Loucy (cell line): Measurements from ENCODE around the gene MMEL1.

Source experiments
- H2AFZ ChIP-seq: fragments of 200-600 bp; sonication (generic); 2 replicates; pipeline ENCODE4 v1.6.0; 2016; ENCODE audit warnings: antibody characterized with exemption, mild to moderate bottlenecking, low read length, moderate library complexity
- H3F3A ChIP-seq: fragments of 200-600 bp; 2 replicates; pipeline ENCODE4 v1.6.0; 2016; ENCODE audit warnings: antibody characterized with exemption, low read depth, mild to moderate bottlenecking
- H3K27me3 ChIP-seq: fragments of 200-600 bp; sonication (generic); 2 replicates; pipeline ENCODE4 v1.6.1; 2014; ENCODE audit warnings: low read length, mild to moderate bottlenecking; ENCODE audit not compliant: insufficient read depth, poor library complexity, severe bottlenecking
- H3K36me3 ChIP-seq: fragments of 200-600 bp; sonication (generic); 2 replicates; pipeline ENCODE4 v1.6.1; 2016; ENCODE audit warnings: low read length; ENCODE audit not compliant: insufficient read depth
- H3K4me1 ChIP-seq: fragments of 200-600 bp; sonication (generic); 2 replicates; pipeline ENCODE4 v1.5.1; 2014; ENCODE audit warnings: low read length, mild to moderate bottlenecking; ENCODE audit not compliant: insufficient read depth, poor library complexity, severe bottlenecking
- H3K4me2 ChIP-seq: fragments of 200-600 bp; sonication (generic); 2 replicates; pipeline ENCODE4 v1.6.0; 2014; ENCODE audit warnings: antibody characterized with exemption, low read length, low read depth, mild to moderate bottlenecking; ENCODE audit not compliant: poor library complexity, severe bottlenecking
- H3K4me3 ChIP-seq: fragments of 200-600 bp; sonication (generic); 2 replicates; pipeline ENCODE4 v1.5.1; 2014; ENCODE audit warnings: low read length, mild to moderate bottlenecking, mixed read lengths; ENCODE audit not compliant: poor library complexity, severe bottlenecking
- H3K79me2 ChIP-seq: fragments of 200-600 bp; sonication (generic); 2 replicates; pipeline ENCODE4 v1.6.1; 2014; ENCODE audit warnings: low read length; ENCODE audit not compliant: insufficient read depth
- H3K9ac ChIP-seq: fragments of 200-600 bp; sonication (generic); 2 replicates; pipeline ENCODE4 v1.6.0; 2014; ENCODE audit warnings: mild to moderate bottlenecking, low read depth, low read length, moderate library complexity; ENCODE audit not compliant: poor library complexity, severe bottlenecking
- H3K9me2 ChIP-seq: fragments of 200-600 bp; sonication (generic); replicated peaks from 2 replicates; pipeline ENCODE4 v1.6.1; 2016; ENCODE audit warnings: low read depth, low read length, mixed read lengths
- H3K9me3 ChIP-seq: fragments of 200-600 bp; sonication (generic); 2 replicates; pipeline ENCODE4 v1.6.1; 2014; ENCODE audit warnings: mild to moderate bottlenecking, antibody characterized with exemption, low read length, low read depth; ENCODE audit not compliant: insufficient read depth
- H4K20me1 ChIP-seq: fragments of 200-600 bp; sonication (generic); 2 replicates; pipeline ENCODE4 v1.6.0; 2014; ENCODE audit warnings: antibody characterized with exemption, low read length, mild to moderate bottlenecking; ENCODE audit not compliant: insufficient read depth, poor library complexity, severe bottlenecking
- EZH2phosphoT487 ChIP-seq: fragments of 200-600 bp; IDR thresholded peaks from 2 replicates; pipeline ENCODE4 v1.6.1; 2018; ENCODE audit warnings: antibody characterized with exemption, mild to moderate bottlenecking, moderate library complexity, borderline replicate concordance
- TF ChIP-seq, protein P1 (sequence below): fragments of 200-600 bp; sonication (generic); conservative IDR thresholded peaks from 2 replicates; pipeline ENCODE4 v1.5.1; 2014; ENCODE audit warnings: mild to moderate bottlenecking, antibody characterized with exemption, low read length

MMEL1 gene

DNA sequence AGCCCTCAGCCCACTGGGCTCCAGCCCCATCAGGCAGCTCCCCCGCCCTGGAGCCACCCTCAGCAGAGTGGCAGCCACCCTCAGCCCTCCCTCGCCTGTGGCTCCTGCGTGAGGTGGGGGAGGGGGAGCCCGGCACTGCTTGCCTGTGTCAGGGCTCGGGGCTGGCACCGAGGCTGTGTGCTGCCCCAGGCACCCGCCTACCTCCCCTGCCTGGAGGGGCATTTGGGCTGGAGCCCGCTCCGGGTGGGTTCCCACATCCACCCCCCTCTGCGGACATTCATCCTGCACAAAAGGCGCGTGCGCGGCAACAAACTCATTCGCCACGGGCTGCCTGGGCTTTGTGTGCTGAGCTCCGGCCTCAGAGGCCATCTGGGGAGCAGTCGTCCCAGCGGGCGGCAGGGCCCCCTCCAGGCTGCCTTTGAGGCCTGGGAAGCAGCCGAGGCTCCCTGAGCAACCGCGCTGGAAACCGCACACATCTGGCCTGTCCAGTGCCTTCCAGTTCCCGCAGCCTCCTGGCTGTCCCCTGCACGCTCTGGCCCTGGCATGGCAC lies 89.2 kb downstream of the MMEL1 start:
- no peaks in the 10 kb centered on the region for H3K36me3 ChIP-seq
- no peaks in the 10 kb centered on the region for H3F3A ChIP-seq
- peaks cover 8% of the 10 kb centered on the region; the same call in 1 of the 2 replicates for H3K79me2 ChIP-seq
- no peak overlapping the region for H3K9ac ChIP-seq
- no peak overlapping the region for H3K4me3 ChIP-seq
- H3K9me3 ChIP-seq: no peaks in the 10 kb centered on the region
- H3K9me2 ChIP-seq: no peaks in the 10 kb centered on the region
- H4K20me1 ChIP-seq: no peaks in the 10 kb centered on the region
- H3K27me3 ChIP-seq: no peaks in the 10 kb centered on the region
- H2AFZ ChIP-seq: no peak overlapping the region
- H3K4me1 ChIP-seq: peaks cover 22% of the 10 kb centered on the region
- no peak overlapping the region for H3K4me2 ChIP-seq
- TF ChIP-seq EZH2phosphoT487: no peak
- TF ChIP-seq, protein P1, sequence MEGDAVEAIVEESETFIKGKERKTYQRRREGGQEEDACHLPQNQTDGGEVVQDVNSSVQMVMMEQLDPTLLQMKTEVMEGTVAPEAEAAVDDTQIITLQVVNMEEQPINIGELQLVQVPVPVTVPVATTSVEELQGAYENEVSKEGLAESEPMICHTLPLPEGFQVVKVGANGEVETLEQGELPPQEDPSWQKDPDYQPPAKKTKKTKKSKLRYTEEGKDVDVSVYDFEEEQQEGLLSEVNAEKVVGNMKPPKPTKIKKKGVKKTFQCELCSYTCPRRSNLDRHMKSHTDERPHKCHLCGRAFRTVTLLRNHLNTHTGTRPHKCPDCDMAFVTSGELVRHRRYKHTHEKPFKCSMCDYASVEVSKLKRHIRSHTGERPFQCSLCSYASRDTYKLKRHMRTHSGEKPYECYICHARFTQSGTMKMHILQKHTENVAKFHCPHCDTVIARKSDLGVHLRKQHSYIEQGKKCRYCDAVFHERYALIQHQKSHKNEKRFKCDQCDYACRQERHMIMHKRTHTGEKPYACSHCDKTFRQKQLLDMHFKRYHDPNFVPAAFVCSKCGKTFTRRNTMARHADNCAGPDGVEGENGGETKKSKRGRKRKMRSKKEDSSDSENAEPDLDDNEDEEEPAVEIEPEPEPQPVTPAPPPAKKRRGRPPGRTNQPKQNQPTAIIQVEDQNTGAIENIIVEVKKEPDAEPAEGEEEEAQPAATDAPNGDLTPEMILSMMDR: no peak

DNA sequence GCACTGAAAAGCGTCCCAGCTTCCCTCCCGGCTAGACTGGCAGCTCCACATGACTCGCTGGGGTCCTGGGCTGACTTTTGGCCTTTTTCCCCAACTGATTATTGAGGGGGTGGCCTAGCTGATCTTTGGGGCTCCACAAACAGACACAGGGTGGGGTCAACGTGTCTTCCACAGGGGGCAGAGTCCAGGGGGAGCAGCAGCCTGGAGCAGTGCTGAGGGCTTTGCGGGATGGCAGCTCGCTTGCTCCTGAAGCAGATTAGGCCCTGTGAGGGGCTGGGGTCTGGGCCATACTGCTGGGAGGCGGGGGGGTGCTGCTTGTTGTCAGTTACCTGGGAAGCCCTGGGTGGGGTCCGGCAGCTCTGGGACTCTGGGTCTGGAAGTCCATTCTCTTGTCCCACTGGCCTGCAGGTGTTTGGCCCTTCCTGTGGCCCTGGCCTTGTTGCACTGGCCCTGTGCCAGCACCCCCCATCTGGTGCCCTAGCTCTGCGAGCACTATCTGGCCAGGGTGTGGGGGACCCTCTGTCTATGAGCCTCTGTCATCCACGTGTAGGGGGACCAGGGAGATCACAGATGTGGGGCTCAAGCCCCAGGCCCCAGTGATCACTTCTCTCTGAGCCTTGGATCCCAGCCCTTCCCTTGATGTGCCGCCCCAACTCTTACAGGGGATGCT lies 90.4 kb downstream of the MMEL1 start:
- TF ChIP-seq, protein P1: no peak
- TF ChIP-seq EZH2phosphoT487: no peak
- no peak overlapping the region for H3K4me3 ChIP-seq
- no peak overlapping the region for H2AFZ ChIP-seq
- H3K9ac ChIP-seq: no peak overlapping the region
- no peaks in the 10 kb centered on the region for H3K27me3 ChIP-seq
- no peaks in the 10 kb centered on the region for H3K36me3 ChIP-seq
- peaks cover 2% of the 10 kb centered on the region; the same call in 1 of the 2 replicates for H3K79me2 ChIP-seq
- no peaks in the 10 kb centered on the region for H3K9me2 ChIP-seq
- no peaks in the 10 kb centered on the region for H4K20me1 ChIP-seq
- no peaks in the 10 kb centered on the region for H3K9me3 ChIP-seq
- peaks cover 13% of the 10 kb centered on the region for H3K4me1 ChIP-seq
- no peaks in the 10 kb centered on the region for H3F3A ChIP-seq
- H3K4me2 ChIP-seq: no peak overlapping the region

DNA sequence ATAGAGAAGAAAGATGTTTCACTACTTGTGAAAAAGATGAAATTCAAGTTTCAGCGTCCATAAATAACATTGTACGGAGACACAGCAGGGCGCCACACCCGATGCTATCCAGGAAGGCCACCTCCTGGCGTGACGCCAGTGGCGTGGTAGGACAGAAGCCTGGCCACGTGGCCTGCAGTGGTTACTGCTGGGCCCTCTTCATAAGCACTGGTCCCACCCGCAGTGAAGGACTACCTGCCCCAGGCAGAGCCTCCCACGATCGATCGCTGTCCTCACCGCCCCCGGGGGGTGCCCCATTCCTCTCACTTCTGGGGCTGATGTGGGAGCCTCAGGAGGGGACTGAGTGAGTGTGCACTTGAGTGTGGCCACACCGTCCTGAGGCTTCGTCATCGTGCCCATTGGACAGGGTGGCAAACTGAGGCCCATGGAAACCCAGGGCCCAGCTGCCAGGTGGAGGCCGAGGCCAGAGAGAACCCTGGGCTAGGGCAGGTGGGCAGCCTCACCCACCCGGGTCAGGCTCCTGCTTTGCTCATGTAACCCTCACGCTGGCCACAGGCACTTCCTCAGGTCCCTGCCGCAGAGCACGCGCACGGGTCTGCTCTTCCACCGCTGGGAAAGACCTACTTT lies 91.1 kb downstream of the MMEL1 start:
- Histone ChIP-seq H3K9me3 (no peaks in the 10 kb centered on the region), H3K4me1 (peaks cover 11% of the 10 kb centered on the region), H3K79me2 (no peaks in the 10 kb centered on the region), H3K4me2 (no peak overlapping the region), H2AFZ (no peak overlapping the region), H3K36me3 (no peaks in the 10 kb centered on the region), H3F3A (no peaks in the 10 kb centered on the region), H3K9me2 (no peaks in the 10 kb centered on the region), H3K4me3 (no peak overlapping the region), H4K20me1 (no peaks in the 10 kb centered on the region), H3K9ac (no peak overlapping the region), H3K27me3 (no peaks in the 10 kb centered on the region)
- TF ChIP-seq EZH2phosphoT487: no peak
- TF ChIP-seq, protein P1: no peak
